ENCODE measurements around the gene COL6A6. TPM values are rescaled to one million over a fixed set of nuclear protein-coding genes. Genes with fewer than 3 reads are reported as not detected.

COL6A6 gene
- total RNA-seq, 2 donors from 2014 or later = 0.33 to 0.40 TPM

DNA sequence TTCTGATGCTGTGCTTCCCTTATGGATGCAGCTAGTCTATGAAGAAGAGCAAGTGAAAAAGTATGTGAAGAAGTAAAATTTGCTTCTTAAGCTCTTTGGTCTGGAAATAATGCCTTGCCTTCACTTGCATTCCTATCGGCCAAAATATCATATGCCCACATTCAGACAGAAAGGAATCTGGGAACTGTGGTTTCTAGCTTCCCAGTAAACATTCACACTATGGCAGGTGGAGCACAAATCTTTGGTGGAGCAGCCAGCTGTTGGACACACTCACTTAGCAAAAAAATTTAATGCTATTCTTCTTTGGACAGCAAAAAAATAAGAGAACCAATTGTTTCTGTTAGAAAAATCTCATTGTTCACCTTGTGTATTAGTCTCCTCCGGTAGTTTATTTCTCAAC lies 12.3 kb upstream of the COL6A6 start:
- no peak overlapping the region for H3K4me3 ChIP-seq (ENCODE audit: low read length)
- no peak for DNase-seq
- no peaks in the 10 kb centered on the region for H3K36me3 ChIP-seq (ENCODE audit: control insufficient read depth, insufficient read depth, low read length)
- Mint-ChIP-seq H3K36me3 (ENCODE audit: low read depth) (no peaks in the 10 kb centered on the region), H3K4me1 (no peaks in the 10 kb centered on the region), H3K9me3 (no peaks in the 10 kb centered on the region), H3K27me3 (ENCODE audit: insufficient read depth) (peaks cover 11% of the 10 kb centered on the region), H3K4me3 (no peak overlapping the region), H3K27ac (no peak overlapping the region)
- TF ChIP-seq, protein P1, sequence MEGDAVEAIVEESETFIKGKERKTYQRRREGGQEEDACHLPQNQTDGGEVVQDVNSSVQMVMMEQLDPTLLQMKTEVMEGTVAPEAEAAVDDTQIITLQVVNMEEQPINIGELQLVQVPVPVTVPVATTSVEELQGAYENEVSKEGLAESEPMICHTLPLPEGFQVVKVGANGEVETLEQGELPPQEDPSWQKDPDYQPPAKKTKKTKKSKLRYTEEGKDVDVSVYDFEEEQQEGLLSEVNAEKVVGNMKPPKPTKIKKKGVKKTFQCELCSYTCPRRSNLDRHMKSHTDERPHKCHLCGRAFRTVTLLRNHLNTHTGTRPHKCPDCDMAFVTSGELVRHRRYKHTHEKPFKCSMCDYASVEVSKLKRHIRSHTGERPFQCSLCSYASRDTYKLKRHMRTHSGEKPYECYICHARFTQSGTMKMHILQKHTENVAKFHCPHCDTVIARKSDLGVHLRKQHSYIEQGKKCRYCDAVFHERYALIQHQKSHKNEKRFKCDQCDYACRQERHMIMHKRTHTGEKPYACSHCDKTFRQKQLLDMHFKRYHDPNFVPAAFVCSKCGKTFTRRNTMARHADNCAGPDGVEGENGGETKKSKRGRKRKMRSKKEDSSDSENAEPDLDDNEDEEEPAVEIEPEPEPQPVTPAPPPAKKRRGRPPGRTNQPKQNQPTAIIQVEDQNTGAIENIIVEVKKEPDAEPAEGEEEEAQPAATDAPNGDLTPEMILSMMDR (conservative IDR thresholded peaks at IDR 0.05) = no peak
- no peak overlapping the region for H3K27ac ChIP-seq (ENCODE audit: low read depth, low read length)
- no peaks in the 10 kb centered on the region for H3K9me3 ChIP-seq (ENCODE audit: control insufficient read depth, low read length)
- H3K9ac ChIP-seq (ENCODE audit: extremely low read depth, low read length, poor library complexity, severe bottlenecking) = no peak overlapping the region
- H3K27me3 ChIP-seq (ENCODE audit: control insufficient read depth, insufficient read depth, low read length, poor library complexity, severe bottlenecking) = peaks cover 5% of the 10 kb centered on the region
- H3K4me1 ChIP-seq (ENCODE audit: control insufficient read depth, insufficient read depth, low read length) = no peaks in the 10 kb centered on the region
- WGBS, 2 experiments (ENCODE audit: insufficient coverage in 1 of 2, insufficient read length in 1 of 2) = 91% methylated on average over 2 of the region's 2 CpGs; no CpG with 5 or more reads in 1 of the 2 experiments

DNA sequence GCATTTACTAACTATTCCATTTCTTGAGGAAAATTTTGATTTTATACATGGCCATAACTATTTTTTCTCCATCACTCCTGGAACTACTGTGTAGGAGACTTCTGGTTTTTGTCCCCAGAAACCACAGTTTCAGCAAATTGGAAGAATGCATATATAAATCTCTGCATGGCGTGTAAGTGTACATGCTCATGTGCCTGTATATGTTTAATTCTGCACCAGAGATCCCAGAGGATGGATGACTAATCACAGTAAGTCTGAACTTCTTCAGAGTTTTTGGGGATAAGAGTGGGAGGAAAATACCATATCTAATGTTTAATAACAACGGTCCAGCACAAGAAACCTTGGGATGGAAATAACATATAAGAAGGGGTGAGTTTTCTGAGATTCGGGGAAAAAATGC lies 10.9 kb upstream of the COL6A6 start:
- Mint-ChIP-seq H3K9me3 (no peaks in the 10 kb centered on the region), H3K4me1 (no peaks in the 10 kb centered on the region)

DNA sequence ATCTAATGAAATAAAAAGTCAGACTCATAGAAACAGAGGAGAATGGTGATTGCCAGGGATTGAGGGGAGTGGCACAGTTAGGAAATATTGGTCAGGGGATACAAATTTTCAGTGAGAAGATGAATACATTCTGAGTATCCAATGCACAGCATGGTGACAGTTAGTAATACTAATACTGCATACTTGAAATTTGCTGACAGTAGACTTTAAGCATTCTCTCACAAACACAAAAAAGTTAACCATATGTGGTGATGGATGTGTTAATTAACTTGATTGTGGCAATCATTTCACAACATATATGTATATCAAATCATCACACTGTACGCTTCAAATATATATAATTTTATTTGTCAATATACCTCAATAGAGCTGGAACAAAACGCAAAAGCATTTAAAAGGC lies 9.2 kb upstream of the COL6A6 start:
- no peak for DNase-seq
- Histone ChIP-seq H3K9ac (ENCODE audit: extremely low read depth, low read length, poor library complexity, severe bottlenecking) (no peak overlapping the region), H3K27ac (ENCODE audit: low read depth, low read length) (no peak overlapping the region), H3K36me3 (ENCODE audit: control insufficient read depth, insufficient read depth, low read length) (no peaks in the 10 kb centered on the region), H3K27me3 (ENCODE audit: control insufficient read depth, insufficient read depth, low read length, poor library complexity, severe bottlenecking) (peaks cover 5% of the 10 kb centered on the region), H3K9me3 (ENCODE audit: control insufficient read depth, low read length) (no peaks in the 10 kb centered on the region), H3K4me1 (ENCODE audit: control insufficient read depth, insufficient read depth, low read length) (no peaks in the 10 kb centered on the region), H3K4me3 (ENCODE audit: low read length) (no peak overlapping the region)
- Mint-ChIP-seq H3K36me3 (ENCODE audit: low read depth) (no peaks in the 10 kb centered on the region), H3K27ac (no peak overlapping the region), H3K4me3 (no peak overlapping the region), H3K27me3 (ENCODE audit: insufficient read depth) (peaks cover 26% of the 10 kb centered on the region), H3K9me3 (no peaks in the 10 kb centered on the region), H3K4me1 (no peaks in the 10 kb centered on the region)
- 85% methylated on average over 1 of the region's 2 CpGs; no CpG with 5 or more reads in 1 of the 2 experiments for WGBS, 2 experiments (ENCODE audit: insufficient coverage in 1 of 2, insufficient read length in 1 of 2)
- TF ChIP-seq, protein P1 (conservative IDR thresholded peaks at IDR 0.05) = no peak

More for the DNA sequence above, 10.9 kb upstream of the COL6A6 start:
- Mint-ChIP-seq H3K36me3 (ENCODE audit: low read depth) (no peaks in the 10 kb centered on the region), H3K27me3 (ENCODE audit: insufficient read depth) (peaks cover 16% of the 10 kb centered on the region), H3K4me3 (no peak overlapping the region), H3K27ac (no peak overlapping the region)
- Histone ChIP-seq H3K27ac (ENCODE audit: low read depth, low read length) (no peak overlapping the region), H3K9ac (ENCODE audit: extremely low read depth, low read length, poor library complexity, severe bottlenecking) (no peak overlapping the region), H3K4me3 (ENCODE audit: low read length) (no peak overlapping the region), H3K36me3 (ENCODE audit: control insufficient read depth, insufficient read depth, low read length) (no peaks in the 10 kb centered on the region), H3K27me3 (ENCODE audit: control insufficient read depth, insufficient read depth, low read length, poor library complexity, severe bottlenecking) (peaks cover 5% of the 10 kb centered on the region), H3K4me1 (ENCODE audit: control insufficient read depth, insufficient read depth, low read length) (no peaks in the 10 kb centered on the region), H3K9me3 (ENCODE audit: control insufficient read depth, low read length) (no peaks in the 10 kb centered on the region)
- TF ChIP-seq, protein P1 (conservative IDR thresholded peaks at IDR 0.05) = no peak
- 92 to 95% methylated on average over 2 to 3 of the region's 3 CpGs for WGBS, 2 experiments (ENCODE audit: insufficient coverage in 1 of 2, insufficient read length in 1 of 2)
- DNase-seq = no peak
